Rectal smooth muscle tissue (tissue), 1 donor: ENCODE measurements around the gene TIAM1.

Experiments used
- H3K27ac ChIP-seq: one replicate; pipeline ENCODE4 v1.7.0; 2013; ENCODE audit warnings: low read depth, low read length, inconsistent platforms
- H3K27me3 ChIP-seq: one replicate; pipeline ENCODE4 v1.7.0; 2013; ENCODE audit warnings: low read length; ENCODE audit not compliant: control insufficient read depth, insufficient read depth
- H3K36me3 ChIP-seq: one replicate; pipeline ENCODE4 v1.7.0; 2013; ENCODE audit warnings: low read length; ENCODE audit not compliant: control insufficient read depth, insufficient read depth
- H3K4me1 ChIP-seq: one replicate; pipeline ENCODE4 v1.7.0; 2013; ENCODE audit warnings: low read length; ENCODE audit not compliant: control insufficient read depth, insufficient read depth
- H3K4me3 ChIP-seq: one replicate; pipeline ENCODE4 v1.7.0; 2013; ENCODE audit warnings: low read length
- H3K9ac ChIP-seq: one replicate; pipeline ENCODE4 v1.7.0; 2013; ENCODE audit warnings: low read length

The TIAM1 gene, protein sequence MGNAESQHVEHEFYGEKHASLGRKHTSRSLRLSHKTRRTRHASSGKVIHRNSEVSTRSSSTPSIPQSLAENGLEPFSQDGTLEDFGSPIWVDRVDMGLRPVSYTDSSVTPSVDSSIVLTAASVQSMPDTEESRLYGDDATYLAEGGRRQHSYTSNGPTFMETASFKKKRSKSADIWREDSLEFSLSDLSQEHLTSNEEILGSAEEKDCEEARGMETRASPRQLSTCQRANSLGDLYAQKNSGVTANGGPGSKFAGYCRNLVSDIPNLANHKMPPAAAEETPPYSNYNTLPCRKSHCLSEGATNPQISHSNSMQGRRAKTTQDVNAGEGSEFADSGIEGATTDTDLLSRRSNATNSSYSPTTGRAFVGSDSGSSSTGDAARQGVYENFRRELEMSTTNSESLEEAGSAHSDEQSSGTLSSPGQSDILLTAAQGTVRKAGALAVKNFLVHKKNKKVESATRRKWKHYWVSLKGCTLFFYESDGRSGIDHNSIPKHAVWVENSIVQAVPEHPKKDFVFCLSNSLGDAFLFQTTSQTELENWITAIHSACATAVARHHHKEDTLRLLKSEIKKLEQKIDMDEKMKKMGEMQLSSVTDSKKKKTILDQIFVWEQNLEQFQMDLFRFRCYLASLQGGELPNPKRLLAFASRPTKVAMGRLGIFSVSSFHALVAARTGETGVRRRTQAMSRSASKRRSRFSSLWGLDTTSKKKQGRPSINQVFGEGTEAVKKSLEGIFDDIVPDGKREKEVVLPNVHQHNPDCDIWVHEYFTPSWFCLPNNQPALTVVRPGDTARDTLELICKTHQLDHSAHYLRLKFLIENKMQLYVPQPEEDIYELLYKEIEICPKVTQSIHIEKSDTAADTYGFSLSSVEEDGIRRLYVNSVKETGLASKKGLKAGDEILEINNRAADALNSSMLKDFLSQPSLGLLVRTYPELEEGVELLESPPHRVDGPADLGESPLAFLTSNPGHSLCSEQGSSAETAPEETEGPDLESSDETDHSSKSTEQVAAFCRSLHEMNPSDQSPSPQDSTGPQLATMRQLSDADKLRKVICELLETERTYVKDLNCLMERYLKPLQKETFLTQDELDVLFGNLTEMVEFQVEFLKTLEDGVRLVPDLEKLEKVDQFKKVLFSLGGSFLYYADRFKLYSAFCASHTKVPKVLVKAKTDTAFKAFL (N-terminal part only)

DNA sequence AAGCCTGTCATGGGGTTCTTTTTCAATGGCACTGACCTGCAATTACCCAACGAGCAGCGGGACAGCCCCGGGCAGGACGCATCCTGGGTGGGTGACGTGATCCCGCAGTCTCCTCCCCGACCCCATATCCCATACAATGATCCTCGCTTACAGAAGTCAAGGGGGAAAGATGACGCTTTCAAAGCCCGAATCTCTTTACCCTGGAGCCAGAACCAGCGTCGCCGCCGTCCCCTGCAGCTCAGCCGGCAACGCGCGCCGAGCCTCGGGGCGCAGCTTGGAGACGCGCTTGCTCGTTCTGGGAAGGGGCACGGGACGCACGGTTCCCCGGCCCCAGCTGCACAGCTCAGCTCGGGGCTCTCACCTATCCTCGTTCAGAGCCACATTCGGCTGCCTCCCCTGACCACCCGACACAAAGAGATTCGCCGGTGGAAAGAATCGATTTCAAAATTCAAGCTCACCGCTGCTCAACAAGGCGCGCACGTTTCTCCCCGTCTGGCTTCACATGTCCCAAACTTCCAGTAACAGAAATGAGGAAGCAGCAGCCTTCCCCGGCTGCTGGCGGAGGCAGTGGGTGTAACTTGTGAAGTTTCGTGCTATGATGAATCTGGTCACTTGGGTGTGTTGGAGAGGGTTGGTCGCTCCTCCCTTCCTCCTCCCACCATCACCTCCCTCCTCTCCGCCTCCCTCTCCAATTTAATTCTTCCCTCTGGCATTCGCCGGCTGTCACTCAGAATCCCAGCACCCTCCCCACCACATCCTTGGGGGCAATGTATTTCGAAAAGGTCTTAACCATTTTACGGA lies at the start of gene TIAM1:
TSS of gene TIAM1 (minus strand) at position 582 of the 801 bp plus-strand sequence. CDS start 77,289 bp downstream, outside the sequence.
- H3K9ac ChIP-seq, result no peak within 1 kb of the TSS

DNA sequence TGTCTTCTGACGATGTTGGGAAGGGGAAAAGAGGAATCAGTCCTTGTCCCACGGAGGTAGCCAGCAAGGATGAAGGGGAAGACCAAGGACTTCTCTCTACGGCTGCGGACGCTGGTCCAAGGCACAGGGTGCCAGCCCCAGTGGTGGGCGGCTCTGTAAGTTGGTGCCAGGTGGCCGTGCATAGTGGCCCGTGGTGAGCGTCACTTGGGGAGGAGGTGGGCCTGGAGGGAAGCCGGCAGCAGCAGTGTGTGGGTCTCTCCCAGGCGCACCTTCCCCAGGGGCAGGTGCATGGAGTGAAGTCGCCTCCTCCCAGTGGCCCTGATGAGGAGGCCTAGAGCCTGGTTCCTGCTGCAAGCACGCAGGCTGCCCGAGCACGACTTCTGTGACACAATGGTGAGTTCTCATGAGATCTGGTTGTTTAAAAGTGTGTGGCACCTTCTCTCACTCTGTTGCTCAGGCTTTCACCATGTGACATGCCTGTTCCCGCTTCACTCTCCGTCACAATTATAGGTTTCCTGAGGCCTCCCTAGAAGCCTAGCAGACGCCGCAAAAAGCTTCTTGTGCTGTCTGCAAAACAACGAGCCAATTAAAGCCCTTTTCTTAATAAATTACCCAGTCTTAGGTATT lies 43.6 kb upstream of the TIAM1 start:
- H3K4me1 ChIP-seq, result no peaks in the 10 kb centered on the region
- H3K36me3 ChIP-seq, result no peaks in the 10 kb centered on the region
- no peak overlapping the region for H3K9ac ChIP-seq
- H3K27ac ChIP-seq, result no peak overlapping the region
- no peaks in the 10 kb centered on the region for H3K27me3 ChIP-seq
- no peak overlapping the region for H3K4me3 ChIP-seq

More for the DNA sequence above, at the start of gene TIAM1:
- H3K27me3 ChIP-seq, result peaks cover 8% of the 10 kb centered on the region
- H3K27ac ChIP-seq, result no peak within 1 kb of the TSS
- no peaks in the 10 kb centered on the region for H3K4me1 ChIP-seq
- peak within 1 kb of the TSS; percentile 44 for H3K4me3 ChIP-seq
- no peaks in the 10 kb centered on the region for H3K36me3 ChIP-seq

DNA sequence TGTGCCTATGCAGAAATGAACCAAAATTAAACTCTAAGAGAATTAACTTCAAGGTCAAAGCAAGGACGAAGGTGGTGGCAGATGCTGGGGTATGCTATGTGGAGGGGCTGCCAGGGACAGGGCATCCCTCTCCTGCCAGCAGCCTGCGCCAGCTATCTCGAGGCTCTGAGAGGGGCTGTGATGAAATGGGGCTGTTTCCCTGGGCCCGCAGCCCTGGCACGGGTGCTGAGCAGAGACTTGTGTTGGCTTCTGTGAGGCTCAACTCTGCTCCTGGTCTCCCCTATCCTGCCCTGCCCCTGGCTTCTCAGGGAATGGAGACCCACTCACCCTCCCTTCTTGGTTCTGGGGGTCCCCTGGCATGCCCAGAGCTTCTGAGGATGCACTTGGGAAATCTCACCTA lies 41.9 kb upstream of the TIAM1 start:
- no peak overlapping the region for H3K9ac ChIP-seq
- no peak overlapping the region for H3K27ac ChIP-seq
- no peaks in the 10 kb centered on the region for H3K36me3 ChIP-seq
- no peaks in the 10 kb centered on the region for H3K27me3 ChIP-seq
- no peak overlapping the region for H3K4me3 ChIP-seq
- H3K4me1 ChIP-seq, result no peaks in the 10 kb centered on the region

DNA sequence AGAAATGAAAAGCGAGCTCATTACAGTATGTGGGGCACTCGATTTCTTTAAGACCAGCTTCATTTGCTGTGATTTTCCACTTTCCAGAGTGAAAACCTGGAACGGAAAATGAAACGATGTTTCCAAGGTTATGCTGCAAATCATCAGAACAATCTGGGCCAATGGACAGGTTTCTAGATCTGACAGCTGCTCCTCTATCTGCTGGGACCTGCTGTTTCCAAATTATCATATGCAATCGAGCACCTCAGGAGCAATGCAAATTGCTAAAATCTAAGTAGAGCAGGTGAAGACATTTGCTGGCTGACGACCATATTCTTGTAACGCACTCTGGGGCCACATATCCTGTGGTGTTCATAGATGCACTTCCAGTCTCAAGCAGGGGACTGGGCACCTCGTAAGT lies 39.7 kb upstream of the TIAM1 start:
- Histone ChIP-seq H3K4me1 (no peaks in the 10 kb centered on the region), H3K36me3 (no peaks in the 10 kb centered on the region), H3K4me3 (no peak overlapping the region), H3K27me3 (no peaks in the 10 kb centered on the region), H3K9ac (no peak overlapping the region), H3K27ac (no peak overlapping the region)

DNA sequence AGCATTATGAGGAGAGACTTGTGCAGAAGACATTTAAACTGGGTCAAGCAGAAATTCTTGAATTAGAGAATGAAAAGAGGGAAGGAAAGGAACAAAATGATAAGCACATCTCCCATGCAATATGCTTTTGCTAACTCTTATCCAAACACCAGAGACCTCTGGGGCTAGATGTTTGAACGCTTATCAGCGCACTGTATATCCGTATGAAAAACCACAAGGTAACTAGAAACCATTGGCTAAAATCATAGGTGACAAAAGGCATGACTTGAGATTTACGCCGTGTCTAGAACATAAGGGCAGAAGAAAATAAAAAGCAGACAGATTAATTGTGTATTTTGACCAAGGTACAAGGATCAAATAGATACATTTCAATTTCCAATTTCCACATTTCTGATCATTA lies 38.0 kb upstream of the TIAM1 start:
- no peaks in the 10 kb centered on the region for H3K4me1 ChIP-seq
- H3K4me3 ChIP-seq, result no peak overlapping the region
- no peak overlapping the region for H3K27ac ChIP-seq
- H3K27me3 ChIP-seq, result no peaks in the 10 kb centered on the region
- no peaks in the 10 kb centered on the region for H3K36me3 ChIP-seq
- no peak overlapping the region for H3K9ac ChIP-seq

GRCh38 chr21:31376301-31376700 lies 32.2 kb upstream of the TIAM1 start:
- no peak overlapping the region for H3K4me3 ChIP-seq
- H3K27me3 ChIP-seq, result no peaks in the 10 kb centered on the region
- no peaks in the 10 kb centered on the region for H3K36me3 ChIP-seq
- no peak overlapping the region for H3K27ac ChIP-seq
- H3K9ac ChIP-seq, result no peak overlapping the region
- no peaks in the 10 kb centered on the region for H3K4me1 ChIP-seq

- Histone ChIP-seq H3K9ac (no peak overlapping the region), H3K36me3 (no peaks in the 10 kb centered on the region), H3K27me3 (no peaks in the 10 kb centered on the region), H3K27ac (no peak overlapping the region), H3K4me1 (no peaks in the 10 kb centered on the region), H3K4me3 (no peak overlapping the region)
Observed at GRCh38 chr21:31374395-31374794, 30.3 kb upstream of the TIAM1 start.

DNA sequence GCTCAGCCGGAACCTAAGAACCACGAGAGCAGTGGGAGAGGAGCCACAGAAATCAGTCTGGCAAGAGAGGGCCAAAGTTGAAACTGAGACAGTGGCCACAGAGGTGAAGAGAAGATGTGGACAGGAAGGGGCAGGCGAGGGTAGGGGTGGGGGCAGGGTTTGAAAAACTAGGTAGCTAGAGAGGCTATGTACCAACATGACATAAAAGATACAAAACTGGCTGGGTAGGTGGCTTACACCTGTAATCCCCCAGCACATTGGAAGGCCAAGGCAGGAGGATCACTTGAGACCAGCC lies 28.4 kb upstream of the TIAM1 start:
- no peaks in the 10 kb centered on the region for H3K4me1 ChIP-seq
- H3K27ac ChIP-seq, result no peak overlapping the region
- H3K36me3 ChIP-seq, result no peaks in the 10 kb centered on the region

GRCh38 chr21:31371715-31372470 lies 27.8 kb upstream of the TIAM1 start:
- H3K9ac ChIP-seq, result no peak overlapping the region
- H3K36me3 ChIP-seq, result no peaks in the 10 kb centered on the region
- no peak overlapping the region for H3K27ac ChIP-seq
- no peaks in the 10 kb centered on the region for H3K4me1 ChIP-seq
- no peak overlapping the region for H3K4me3 ChIP-seq
- no peaks in the 10 kb centered on the region for H3K27me3 ChIP-seq

More for the DNA sequence above, 28.4 kb upstream of the TIAM1 start:
- Histone ChIP-seq H3K4me3 (no peak overlapping the region), H3K27me3 (no peaks in the 10 kb centered on the region), H3K9ac (no peak overlapping the region)

DNA sequence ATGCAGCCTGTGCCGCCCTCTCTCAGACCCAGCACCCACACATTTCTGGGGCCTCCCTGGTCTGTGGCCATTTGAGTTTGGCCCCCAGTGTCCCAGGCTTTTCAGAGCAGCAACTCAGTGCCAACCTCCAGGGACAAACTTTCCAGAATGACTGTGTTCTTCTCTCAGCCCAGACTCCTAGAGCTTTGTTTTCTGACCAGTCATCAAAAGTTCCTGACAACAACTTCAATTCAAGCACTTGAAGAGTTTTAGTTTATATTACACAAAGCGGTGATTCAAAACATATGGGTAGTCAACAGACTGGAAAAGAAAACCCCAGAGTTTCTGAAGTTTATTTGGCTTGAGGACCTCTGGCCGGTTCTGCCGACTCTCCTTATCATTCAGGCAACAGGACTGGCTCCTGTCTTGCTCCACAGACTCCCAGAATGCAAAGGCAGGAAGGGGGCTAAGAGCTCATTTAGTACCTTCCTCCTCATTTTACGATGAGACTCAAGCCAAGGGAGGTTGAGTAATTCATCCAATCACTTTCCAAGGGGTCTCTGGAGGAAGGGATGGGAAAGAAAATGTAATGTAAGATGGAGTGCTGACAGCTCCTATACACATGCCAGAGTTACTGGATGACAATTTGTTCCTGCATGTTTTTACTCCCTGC lies 27.0 kb upstream of the TIAM1 start:
- Histone ChIP-seq H3K4me1 (no peaks in the 10 kb centered on the region), H3K9ac (no peak overlapping the region), H3K27ac (no peak overlapping the region)

More for the DNA sequence above, 27.0 kb upstream of the TIAM1 start:
- H3K4me3 ChIP-seq, result no peak overlapping the region
- no peaks in the 10 kb centered on the region for H3K36me3 ChIP-seq
- H3K27me3 ChIP-seq, result no peaks in the 10 kb centered on the region
